Osteocyte (in vitro differentiated cells): Measurements from ENCODE around the gene NUP42. TPM values are rescaled to one million over a fixed set of nuclear protein-coding genes. Genes with fewer than 3 reads are reported as not detected.

Source experiments
- DNase-seq: peaks from one replicate; pipeline ENCODE4 v3.0.0; 2021; ENCODE audit warnings: mixed read lengths; ENCODE audit not compliant: unreplicated experiment; ENCODE audit errors: extremely low spot score
- H3K27ac Mint-ChIP-seq: one replicate; pipeline ENCODE4 v1.8.0; 2021; ENCODE audit warnings: mild to moderate bottlenecking, mixed read lengths; ENCODE audit not compliant: unreplicated experiment
- H3K27me3 Mint-ChIP-seq: one replicate; pipeline ENCODE4 v1.8.0; 2021; ENCODE audit warnings: mixed read lengths; ENCODE audit not compliant: unreplicated experiment
- H3K36me3 Mint-ChIP-seq: one replicate; pipeline ENCODE4 v1.8.0; 2021; ENCODE audit warnings: mixed read lengths; ENCODE audit not compliant: unreplicated experiment
- H3K4me1 Mint-ChIP-seq: one replicate; pipeline ENCODE4 v1.8.0; 2021; ENCODE audit warnings: mixed read lengths; ENCODE audit not compliant: unreplicated experiment
- H3K4me3 Mint-ChIP-seq: one replicate; pipeline ENCODE4 v1.8.0; 2021; ENCODE audit warnings: mild to moderate bottlenecking, moderate library complexity, mixed read lengths; ENCODE audit not compliant: unreplicated experiment
- H3K9me3 Mint-ChIP-seq: one replicate; pipeline ENCODE4 v1.8.0; 2021; ENCODE audit warnings: mixed read lengths; ENCODE audit not compliant: unreplicated experiment
- total RNA-seq: library from RNA; stranded (reverse); gene quantifications from 2 replicates; pipeline ENCODE4 v1.2.1, GENCODE V29; 2021
- TF ChIP-seq, protein P1 (sequence below): fragments of 200-600 bp; sonication (generic); IDR thresholded peaks from 2 replicates; pipeline ENCODE4 v1.5.0; 2021; ENCODE audit warnings: antibody characterized with exemption, mild to moderate bottlenecking, moderate library complexity

NUP42 gene
- total RNA-seq, 1 donor from 2014 or later, result 27.0 TPM

DNA sequence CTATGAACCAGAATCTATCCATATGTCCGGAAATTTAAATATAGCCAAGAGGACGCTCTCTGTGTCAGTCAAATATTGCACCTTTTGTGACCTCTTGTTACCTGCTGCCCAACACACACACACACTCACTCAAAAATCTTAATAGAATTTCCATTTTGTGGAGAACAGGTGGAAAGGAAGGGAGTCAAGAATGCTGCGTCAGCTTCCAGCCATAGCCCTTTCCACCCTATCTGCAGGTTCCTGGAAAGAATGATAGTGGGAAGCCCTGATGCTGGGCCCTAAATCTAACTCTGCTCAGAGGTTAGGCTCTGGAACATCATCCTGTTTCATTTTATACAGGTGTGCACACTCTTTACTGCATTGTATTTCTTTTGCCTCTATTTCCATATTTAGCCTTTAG is 55.2 kb downstream of the NUP42 start:
- Mint-ChIP-seq H3K27ac (no peak overlapping the region), H3K4me1 (peaks cover 12% of the 10 kb centered on the region), H3K36me3 (no peaks in the 10 kb centered on the region), H3K27me3 (no peaks in the 10 kb centered on the region), H3K9me3 (no peaks in the 10 kb centered on the region), H3K4me3 (no peak overlapping the region)
- no peak for DNase-seq
- TF ChIP-seq, protein P1, sequence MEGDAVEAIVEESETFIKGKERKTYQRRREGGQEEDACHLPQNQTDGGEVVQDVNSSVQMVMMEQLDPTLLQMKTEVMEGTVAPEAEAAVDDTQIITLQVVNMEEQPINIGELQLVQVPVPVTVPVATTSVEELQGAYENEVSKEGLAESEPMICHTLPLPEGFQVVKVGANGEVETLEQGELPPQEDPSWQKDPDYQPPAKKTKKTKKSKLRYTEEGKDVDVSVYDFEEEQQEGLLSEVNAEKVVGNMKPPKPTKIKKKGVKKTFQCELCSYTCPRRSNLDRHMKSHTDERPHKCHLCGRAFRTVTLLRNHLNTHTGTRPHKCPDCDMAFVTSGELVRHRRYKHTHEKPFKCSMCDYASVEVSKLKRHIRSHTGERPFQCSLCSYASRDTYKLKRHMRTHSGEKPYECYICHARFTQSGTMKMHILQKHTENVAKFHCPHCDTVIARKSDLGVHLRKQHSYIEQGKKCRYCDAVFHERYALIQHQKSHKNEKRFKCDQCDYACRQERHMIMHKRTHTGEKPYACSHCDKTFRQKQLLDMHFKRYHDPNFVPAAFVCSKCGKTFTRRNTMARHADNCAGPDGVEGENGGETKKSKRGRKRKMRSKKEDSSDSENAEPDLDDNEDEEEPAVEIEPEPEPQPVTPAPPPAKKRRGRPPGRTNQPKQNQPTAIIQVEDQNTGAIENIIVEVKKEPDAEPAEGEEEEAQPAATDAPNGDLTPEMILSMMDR, result no peak

DNA sequence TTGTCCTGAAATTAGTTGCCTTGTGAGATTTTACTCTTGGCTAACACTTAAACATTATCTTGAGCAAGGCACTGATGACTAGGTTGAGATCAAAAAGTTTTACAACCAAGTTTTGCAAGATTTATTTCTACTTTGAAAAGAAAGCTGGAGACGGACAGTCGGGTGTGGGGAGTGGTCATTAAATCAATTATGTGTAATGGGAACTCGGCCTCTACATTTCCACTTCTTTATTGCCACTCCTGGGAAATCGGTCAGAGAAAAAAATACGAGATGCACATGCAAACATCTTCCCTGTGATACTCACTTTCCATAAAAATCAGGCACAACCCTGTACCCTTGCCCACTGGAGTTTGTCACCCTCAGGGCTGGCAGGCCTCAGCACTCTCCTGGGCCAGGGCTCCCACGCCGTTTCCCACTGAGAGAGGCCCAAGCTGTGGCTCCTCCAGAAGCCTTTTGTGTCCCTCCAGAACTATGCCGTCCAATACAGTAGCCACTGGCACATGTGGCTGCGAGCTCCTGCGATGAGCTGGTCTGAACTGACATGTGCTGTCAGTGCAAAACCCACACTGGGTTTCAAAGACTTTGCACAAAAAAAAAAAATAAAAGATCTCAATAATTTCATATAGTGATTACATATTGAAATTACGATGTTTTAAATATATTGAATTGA is 57.3 kb downstream of the NUP42 start:
- TF ChIP-seq, protein P1, result no peak
- H3K27me3 Mint-ChIP-seq, result no peaks in the 10 kb centered on the region
- no peaks in the 10 kb centered on the region for H3K36me3 Mint-ChIP-seq
- H3K4me3 Mint-ChIP-seq, result no peak overlapping the region
- no peak for DNase-seq
- H3K9me3 Mint-ChIP-seq, result peaks cover 2% of the 10 kb centered on the region
- peaks cover 24% of the 10 kb centered on the region for H3K4me1 Mint-ChIP-seq
- H3K27ac Mint-ChIP-seq, result no peak overlapping the region

DNA sequence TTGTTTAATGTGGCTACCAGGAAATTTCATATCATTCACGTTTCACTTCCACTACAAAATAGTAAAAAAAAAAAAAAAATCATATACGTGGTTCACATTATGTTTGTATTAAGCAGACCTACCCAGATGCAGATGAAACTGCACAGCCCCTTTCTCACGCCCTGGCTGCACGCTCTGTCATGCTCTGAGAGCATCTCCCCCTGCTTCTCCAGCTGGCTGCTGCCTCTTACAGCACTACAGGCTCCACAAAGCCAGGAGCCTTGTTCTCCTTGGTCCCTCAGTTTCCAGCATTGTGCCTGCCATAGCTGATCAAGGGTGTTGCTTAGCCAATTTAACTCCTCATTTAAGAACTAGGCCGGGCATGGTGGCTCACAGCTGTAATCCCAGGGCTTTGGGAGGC is 57.9 kb downstream of the NUP42 start:
- TF ChIP-seq, protein P1, result no peak
- no peaks in the 10 kb centered on the region for H3K27me3 Mint-ChIP-seq
- no peak overlapping the region for H3K27ac Mint-ChIP-seq
- H3K9me3 Mint-ChIP-seq, result peaks cover 4% of the 10 kb centered on the region
- H3K4me1 Mint-ChIP-seq, result peaks cover 23% of the 10 kb centered on the region
- H3K4me3 Mint-ChIP-seq, result no peak overlapping the region
- no peaks in the 10 kb centered on the region for H3K36me3 Mint-ChIP-seq
- no peak for DNase-seq

DNA sequence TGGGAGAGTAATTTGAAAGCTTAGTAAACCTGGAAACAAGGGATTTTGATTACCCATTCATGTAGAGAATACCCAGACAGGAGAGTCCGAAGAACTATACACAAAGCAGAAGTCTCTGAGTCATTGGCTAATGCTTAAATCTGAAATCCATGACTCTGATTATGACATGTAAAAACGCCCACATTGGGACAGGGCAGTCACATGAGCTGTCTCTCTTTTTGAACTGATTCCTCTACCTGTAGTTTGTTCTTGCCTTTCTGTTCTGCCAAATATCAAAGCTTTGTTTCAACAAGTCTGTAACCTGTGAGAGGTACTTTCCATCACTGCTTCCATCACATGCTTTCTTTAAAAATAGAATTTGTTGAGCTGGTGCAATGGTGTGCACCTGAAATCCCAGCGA is 60.5 kb downstream of the NUP42 start:
- no peaks in the 10 kb centered on the region for H3K27me3 Mint-ChIP-seq
- no peak overlapping the region for H3K4me3 Mint-ChIP-seq
- H3K9me3 Mint-ChIP-seq, result peaks cover 4% of the 10 kb centered on the region
- TF ChIP-seq, protein P1, result no peak
- no peaks in the 10 kb centered on the region for H3K36me3 Mint-ChIP-seq
- H3K4me1 Mint-ChIP-seq, result peaks cover 39% of the 10 kb centered on the region
- no peak for DNase-seq
- H3K27ac Mint-ChIP-seq, result no peak overlapping the region

DNA sequence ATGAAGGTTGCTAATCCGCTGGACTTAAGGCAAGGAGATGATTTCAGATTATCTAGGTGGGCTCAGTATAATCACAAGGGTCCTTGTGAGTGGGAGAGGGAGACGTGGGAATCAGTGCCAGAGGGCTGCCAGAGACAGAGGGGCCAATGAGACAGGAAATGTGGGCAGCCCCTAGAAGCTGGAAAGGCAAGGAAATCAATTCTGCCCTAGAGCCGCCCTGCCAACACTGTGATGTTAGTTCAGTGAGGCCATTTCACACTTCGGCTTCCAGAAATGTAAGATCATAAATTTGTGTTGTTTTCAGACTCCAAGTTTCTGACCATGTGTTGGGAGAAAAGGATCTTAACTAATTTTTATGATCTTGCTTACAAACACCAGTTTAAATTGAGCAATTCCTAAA is 61.1 kb downstream of the NUP42 start:
- peak overlapping the region; percentile 68 for H3K27ac Mint-ChIP-seq

More for the DNA sequence above, 61.1 kb downstream of the NUP42 start:
- DNase-seq, result no peak
- peaks cover 4% of the 10 kb centered on the region for H3K9me3 Mint-ChIP-seq
- peaks cover 42% of the 10 kb centered on the region for H3K4me1 Mint-ChIP-seq
- TF ChIP-seq, protein P1, result no peak
- no peaks in the 10 kb centered on the region for H3K36me3 Mint-ChIP-seq
- H3K27me3 Mint-ChIP-seq, result no peaks in the 10 kb centered on the region
- no peak overlapping the region for H3K4me3 Mint-ChIP-seq
